SK-N-MC (cell line): ENCODE measurements around the gene TESK1.
"Not testable (repeated sequence)": the region's sequence is repeated elsewhere in the genome, so short reads cannot be mapped to it uniquely, and the experiment has no call there.

Experiments used
- DNase-seq: peaks from one replicate; pipeline ENCODE4 v3.0.0-alpha.2; 2011; ENCODE audit warnings: low read depth, low spot score
- H3K27ac ChIP-seq: fragments of 200-600 bp; sonication (generic); 2 replicates; pipeline ENCODE4 v1.5.1; 2016; ENCODE audit warnings: mixed run types
- H3K36me3 ChIP-seq: fragments of 200-600 bp; sonication (generic); 2 replicates; pipeline ENCODE4 v1.6.1; 2017; ENCODE audit warnings: antibody characterized with exemption, low read length, mixed read lengths; ENCODE audit not compliant: insufficient read depth
- H3K4me3 ChIP-seq: fragments of 200-600 bp; sonication (generic); 2 replicates; pipeline ENCODE4 v1.5.1; 2016
- H3K9ac ChIP-seq: fragments of 200-600 bp; sonication (generic); 2 replicates; pipeline ENCODE4 v1.8.0; 2017; ENCODE audit warnings: mixed run types, mixed read lengths; ENCODE audit not compliant: insufficient read length
- H3K9me3 ChIP-seq: fragments of 200-600 bp; sonication (generic); 2 replicates; pipeline ENCODE4 v1.6.1; 2017; ENCODE audit warnings: low read depth, mild to moderate bottlenecking, antibody characterized with exemption, low read length, moderate library complexity, mixed read lengths
- EZH2 ChIP-seq: fragments of 200-600 bp; sonication (generic); IDR thresholded peaks from one replicate; pipeline ENCODE4 v1.6.1; 2017; ENCODE audit warnings: antibody characterized with exemption
- FOXP2 ChIP-seq: optimal IDR thresholded peaks from 2 replicates; pipeline ENCODE3; 2011; ENCODE audit warnings: mild to moderate bottlenecking, moderate library complexity; ENCODE audit not compliant: insufficient read depth; ENCODE audit errors: extremely low read length, control extremely low read depth
- POLR2AphosphoS5 ChIP-seq: IDR thresholded peaks from 2 replicates; pipeline ENCODE4 v1.6.1; 2012; ENCODE audit warnings: mild to moderate bottlenecking, low read depth, low read length, borderline replicate concordance

Gene TESK1

GRCh38 chr9:35636135-35636876 lies 31.2 kb downstream of the TESK1 start:
- Histone ChIP-seq H3K9ac (no peak overlapping the region), H3K27ac (no peak overlapping the region), H3K36me3 (no peaks in the 10 kb centered on the region), H3K9me3 (no peaks in the 10 kb centered on the region), H3K4me3 (no peak overlapping the region)
- TF ChIP-seq EZH2 (no peak), FOXP2 (no peak), POLR2AphosphoS5 (no peak)
- DNase-seq, result no peak

DNA sequence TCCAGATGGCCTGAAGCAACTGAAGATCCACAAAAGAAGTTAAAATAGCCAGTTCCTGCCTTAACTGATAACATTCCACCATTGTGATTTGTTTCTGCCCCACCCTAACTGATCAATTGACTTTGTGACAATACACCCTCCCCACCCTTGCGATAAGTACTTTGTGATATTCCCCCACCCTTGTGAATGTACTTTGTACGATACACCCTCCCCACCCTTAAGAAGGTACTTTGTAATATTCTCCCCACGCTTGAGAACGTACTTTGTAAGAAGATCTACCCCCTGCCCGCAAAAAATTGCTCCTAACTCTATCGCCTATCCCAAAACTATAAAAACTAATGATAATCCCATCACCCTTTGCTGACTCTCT lies 31.8 kb downstream of the TESK1 start:
- not testable (repeated sequence) for H3K36me3 ChIP-seq, H3K27ac ChIP-seq

DNA sequence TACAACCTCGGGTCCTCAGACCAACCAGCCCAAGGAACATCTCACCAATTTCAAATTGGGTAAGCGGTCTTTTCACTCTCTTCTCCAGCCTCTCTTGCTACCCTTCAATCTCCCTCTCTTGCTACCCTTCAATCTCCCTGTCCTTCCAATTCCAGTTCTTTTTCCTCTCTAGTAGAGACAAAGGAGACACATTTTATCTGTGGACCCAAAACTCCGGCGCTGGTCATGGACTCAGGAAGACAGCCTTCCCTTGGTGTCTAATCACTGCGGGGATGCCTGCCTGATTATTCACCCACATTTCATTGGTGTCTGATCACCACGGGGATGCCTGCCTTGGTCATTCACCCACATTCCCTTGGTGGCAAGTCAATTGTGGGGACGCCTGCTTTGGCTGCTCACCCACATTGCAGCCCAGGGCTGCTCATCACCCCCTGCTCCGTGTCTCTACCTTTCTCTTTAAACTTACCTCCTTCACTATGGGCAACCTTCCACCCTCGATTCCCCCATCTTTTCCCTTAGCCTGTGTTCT lies 32.4 kb downstream of the TESK1 start:
- not testable (repeated sequence) for H3K27ac ChIP-seq, H3K9me3 ChIP-seq, H3K36me3 ChIP-seq, H3K4me3 ChIP-seq, H3K9ac ChIP-seq, DNase-seq

More for the DNA sequence above, 31.8 kb downstream of the TESK1 start:
- not testable (repeated sequence) for H3K4me3 ChIP-seq, H3K9me3 ChIP-seq, H3K9ac ChIP-seq, DNase-seq

- H3K27ac ChIP-seq, result not testable (repeated sequence)
Measured at GRCh38 chr9:35638751-35639150, 33.7 kb downstream of the TESK1 start.

GRCh38 chr9:35639225-35639624 lies 34.2 kb downstream of the TESK1 start:
- DNase-seq, H3K9me3 ChIP-seq, H3K9ac ChIP-seq, H3K36me3 ChIP-seq, H3K4me3 ChIP-seq, H3K27ac ChIP-seq: not testable (repeated sequence)

More at GRCh38 chr9:35638751-35639150, 33.7 kb downstream of the TESK1 start:
- H3K9me3 ChIP-seq, H3K36me3 ChIP-seq, H3K4me3 ChIP-seq, DNase-seq, H3K9ac ChIP-seq: not testable (repeated sequence)

DNA sequence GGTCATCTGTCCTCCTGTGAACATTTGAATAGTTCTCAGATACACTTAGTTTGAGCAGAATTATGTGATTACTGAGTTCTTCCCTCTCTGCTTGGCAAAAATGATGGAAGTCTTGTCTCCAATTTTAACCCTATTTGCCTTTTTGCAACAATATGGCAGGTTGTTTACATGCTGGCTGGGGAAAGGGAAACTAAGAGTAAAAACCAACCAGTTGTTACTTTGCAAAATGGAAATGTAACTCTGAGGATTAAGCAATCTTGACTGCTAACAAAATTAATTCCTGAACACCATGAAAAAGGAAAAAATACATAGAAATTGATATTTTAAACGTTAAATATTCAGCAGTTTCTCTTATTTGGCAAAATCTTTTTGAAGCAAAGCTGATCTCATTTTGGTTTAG lies 34.6 kb downstream of the TESK1 start:
- Histone ChIP-seq H3K27ac (no peak overlapping the region), H3K4me3 (no peak overlapping the region), H3K9me3 (no peaks in the 10 kb centered on the region), H3K9ac (no peak overlapping the region), H3K36me3 (no peaks in the 10 kb centered on the region)
- DNase-seq, result no peak
- no peak for TF ChIP-seq FOXP2
- TF ChIP-seq POLR2AphosphoS5, result no peak
- no peak for TF ChIP-seq EZH2

DNA sequence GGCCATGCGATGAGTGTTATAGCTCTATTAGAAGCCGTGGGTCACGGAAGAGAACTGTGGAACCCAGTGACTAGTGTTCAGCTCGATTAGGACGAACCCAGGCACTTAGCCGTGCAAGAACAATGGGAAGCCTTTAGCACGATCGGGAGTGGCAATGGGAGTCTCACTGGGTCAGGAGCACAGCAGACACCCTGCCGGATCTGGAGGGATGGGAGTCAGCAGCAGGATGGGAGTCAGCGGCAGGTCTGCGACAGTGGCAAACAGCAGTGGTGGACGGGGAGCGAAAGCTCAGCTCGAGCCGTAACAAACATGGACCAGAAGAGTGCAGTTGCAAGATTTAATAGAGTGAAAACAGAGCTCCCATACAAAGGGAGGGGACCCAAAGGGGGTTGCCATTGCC lies 35.4 kb downstream of the TESK1 start:
- not testable (repeated sequence) for H3K9me3 ChIP-seq, H3K36me3 ChIP-seq, H3K9ac ChIP-seq, H3K4me3 ChIP-seq, H3K27ac ChIP-seq, DNase-seq

- not testable (repeated sequence) for DNase-seq, H3K9me3 ChIP-seq, H3K9ac ChIP-seq, H3K4me3 ChIP-seq, H3K27ac ChIP-seq, H3K36me3 ChIP-seq
Measured at GRCh38 chr9:35641478-35641877, 36.4 kb downstream of the TESK1 start.

GRCh38 chr9:35643046-35643445 lies 38.0 kb downstream of the TESK1 start:
- no peak overlapping the region for H3K4me3 ChIP-seq
- no peak overlapping the region for H3K9ac ChIP-seq
- H3K36me3 ChIP-seq, result no peaks in the 10 kb centered on the region
- no peak for DNase-seq
- H3K9me3 ChIP-seq, result no peaks in the 10 kb centered on the region
- TF ChIP-seq POLR2AphosphoS5 (no peak), FOXP2 (no peak), EZH2 (no peak)
- no peak overlapping the region for H3K27ac ChIP-seq

DNA sequence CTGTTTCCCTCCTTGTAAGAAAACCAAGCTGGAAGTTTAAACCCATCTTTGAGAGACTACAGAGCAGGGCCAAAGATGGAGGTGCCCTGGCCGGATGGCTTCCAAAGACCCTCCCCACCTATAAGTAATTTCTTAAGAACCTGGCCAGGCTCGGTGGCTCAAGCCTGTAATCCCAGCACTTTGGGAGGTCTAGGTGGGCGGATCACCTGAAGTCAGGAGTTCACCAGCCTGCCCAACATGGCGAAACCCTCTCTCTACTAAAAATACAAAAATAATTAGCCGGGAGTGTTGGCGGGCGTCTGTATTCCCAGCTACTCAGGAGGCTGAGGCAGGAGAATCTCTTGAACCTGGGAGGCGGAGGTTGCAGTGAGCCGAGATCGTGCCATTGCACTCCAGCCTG lies 40.7 kb downstream of the TESK1 start:
- not testable (repeated sequence) for H3K9me3 ChIP-seq, H3K9ac ChIP-seq, H3K27ac ChIP-seq, H3K36me3 ChIP-seq, DNase-seq, H3K4me3 ChIP-seq
